ENCODE results near the gene TERT.

DNA sequence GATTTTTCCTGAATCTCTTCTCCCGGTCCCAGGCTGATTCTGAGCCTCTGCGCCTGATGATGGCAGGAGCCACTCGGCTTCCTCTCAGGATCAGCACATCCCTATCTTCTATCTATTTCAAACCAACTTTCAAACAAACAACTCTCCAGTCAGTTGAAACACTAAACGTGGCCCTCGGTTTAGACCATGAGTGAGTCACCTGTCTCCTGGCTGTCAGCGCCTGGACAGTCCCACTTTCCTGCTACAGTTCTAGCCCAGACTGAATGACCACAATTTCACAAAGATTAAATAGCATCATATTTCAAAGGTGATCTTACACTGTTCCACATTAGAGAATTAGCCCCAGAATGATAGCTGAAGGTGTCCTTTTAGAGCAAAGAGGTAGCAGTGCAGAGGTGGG lies 87.3 kb downstream of the TERT start:
- TF ChIP-seq, protein P1, sequence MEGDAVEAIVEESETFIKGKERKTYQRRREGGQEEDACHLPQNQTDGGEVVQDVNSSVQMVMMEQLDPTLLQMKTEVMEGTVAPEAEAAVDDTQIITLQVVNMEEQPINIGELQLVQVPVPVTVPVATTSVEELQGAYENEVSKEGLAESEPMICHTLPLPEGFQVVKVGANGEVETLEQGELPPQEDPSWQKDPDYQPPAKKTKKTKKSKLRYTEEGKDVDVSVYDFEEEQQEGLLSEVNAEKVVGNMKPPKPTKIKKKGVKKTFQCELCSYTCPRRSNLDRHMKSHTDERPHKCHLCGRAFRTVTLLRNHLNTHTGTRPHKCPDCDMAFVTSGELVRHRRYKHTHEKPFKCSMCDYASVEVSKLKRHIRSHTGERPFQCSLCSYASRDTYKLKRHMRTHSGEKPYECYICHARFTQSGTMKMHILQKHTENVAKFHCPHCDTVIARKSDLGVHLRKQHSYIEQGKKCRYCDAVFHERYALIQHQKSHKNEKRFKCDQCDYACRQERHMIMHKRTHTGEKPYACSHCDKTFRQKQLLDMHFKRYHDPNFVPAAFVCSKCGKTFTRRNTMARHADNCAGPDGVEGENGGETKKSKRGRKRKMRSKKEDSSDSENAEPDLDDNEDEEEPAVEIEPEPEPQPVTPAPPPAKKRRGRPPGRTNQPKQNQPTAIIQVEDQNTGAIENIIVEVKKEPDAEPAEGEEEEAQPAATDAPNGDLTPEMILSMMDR (IDR thresholded peaks at IDR 0.05; ENCODE audit: borderline replicate concordance, extremely low read depth, low read length, poor library complexity, severe bottlenecking): no peak
- TF ChIP-seq EZH2 (IDR thresholded peaks at IDR 0.05; ENCODE audit: borderline replicate concordance, low read depth, low read length, severe bottlenecking): no peak
